ENCODE measurements around the gene GNS. TPM values are rescaled to one million over a fixed set of nuclear protein-coding genes. Genes with fewer than 3 reads are reported as not detected.

Gene GNS
- total RNA-seq, 1 experiment from 2014 or later: 26.0 TPM

DNA sequence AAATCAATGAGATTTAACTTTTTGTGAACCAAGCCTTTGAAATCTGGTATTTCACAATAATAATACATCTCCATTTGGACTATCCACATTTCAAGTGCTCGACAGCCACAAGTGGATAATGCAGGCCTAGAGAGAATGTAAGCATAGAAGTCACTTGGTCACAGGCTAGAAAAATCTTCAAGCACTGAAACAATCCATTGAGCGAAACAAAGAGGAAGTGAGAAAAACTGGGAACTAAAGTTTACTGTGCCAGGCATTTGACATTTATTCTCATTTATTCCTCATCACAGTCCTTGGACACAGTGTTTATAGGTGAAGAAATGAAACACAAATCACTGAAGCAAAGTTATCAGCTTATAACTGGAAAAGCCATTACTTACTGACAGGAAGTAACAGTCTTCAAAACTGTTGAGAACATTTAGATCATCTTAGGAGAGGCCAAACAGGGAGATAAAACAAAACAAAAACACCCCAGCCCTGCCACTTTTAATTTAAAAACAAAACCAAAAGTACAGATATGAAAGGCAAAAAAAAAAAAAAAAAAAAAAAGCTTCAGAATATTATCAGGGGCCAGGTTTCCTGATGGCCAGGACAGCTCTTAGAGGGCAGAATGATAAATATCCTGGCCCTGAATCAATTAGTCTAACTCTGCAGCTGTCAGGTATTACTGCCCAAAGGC is 29.2 kb downstream of the GNS start:
- Histone ChIP-seq H3K23ac (ENCODE audit: insufficient read length, low read depth, low read length) (no peak overlapping the region), H2BK12ac (ENCODE audit: insufficient read length, low read depth, low read length) (no peak overlapping the region), H3K9me3 (ENCODE audit: control insufficient read depth, low read depth, low read length) (no peaks in the 10 kb centered on the region), H2BK5ac (ENCODE audit: insufficient read length, low read length) (no peak overlapping the region), H3K14ac (ENCODE audit: insufficient read depth, low read length) (no peak overlapping the region), H3K4ac (ENCODE audit: low read depth, low read length) (no peak overlapping the region), H3K27ac (ENCODE audit: insufficient read length, low read depth, low read length) (no peak overlapping the region), H4K5ac (ENCODE audit: insufficient read length, low read depth, low read length) (no peak overlapping the region), H2AK5ac (ENCODE audit: insufficient read length, low read length) (no peak overlapping the region), H3K18ac (ENCODE audit: insufficient read length, low read depth, low read length) (no peak overlapping the region), H2BK15ac (ENCODE audit: low read depth, low read length) (no peak overlapping the region), H3K27me3 (ENCODE audit: insufficient read depth, low read length) (no peaks in the 10 kb centered on the region), H2AFZ (ENCODE audit: low read length) (no peak overlapping the region), H3K9ac (ENCODE audit: extremely low read depth, insufficient read length, low read length) (no peak overlapping the region), H2BK20ac (ENCODE audit: low read depth, low read length, poor library complexity, severe bottlenecking) (no peak overlapping the region), H4K91ac (ENCODE audit: insufficient read length, low read depth, low read length) (no peak overlapping the region), H3K23me2 (ENCODE audit: insufficient read length, low read depth, low read length, poor library complexity, severe bottlenecking) (no peaks in the 10 kb centered on the region), H3K79me1 (ENCODE audit: insufficient read depth, low read depth, low read length, poor library complexity, severe bottlenecking) (no peaks in the 10 kb centered on the region), H3T11ph (ENCODE audit: low read length) (no peak overlapping the region), H3K4me2 (ENCODE audit: insufficient read depth, insufficient read length, low read length) (no peak overlapping the region), H3K79me2 (ENCODE audit: insufficient read depth, low read length) (no peaks in the 10 kb centered on the region), H4K8ac (replicated peaks; ENCODE audit: insufficient read length, low read depth, low read length) (no peak overlapping the region), H3K56ac (ENCODE audit: insufficient read length, low read depth, low read length) (no peak overlapping the region), H4K20me1 (ENCODE audit: control insufficient read depth, insufficient read depth, insufficient read length) (no peaks in the 10 kb centered on the region), H2BK120ac (ENCODE audit: low read depth, low read length, poor library complexity, severe bottlenecking) (no peak overlapping the region), H3K4me1 (ENCODE audit: insufficient read depth, low read length) (no peaks in the 10 kb centered on the region)
- no peaks in the 10 kb centered on the region for H3K9me3 Mint-ChIP-seq
- no peak overlapping the region for H3K27ac Mint-ChIP-seq
- H3K4me1 Mint-ChIP-seq: no peaks in the 10 kb centered on the region
- H3K27me3 Mint-ChIP-seq (ENCODE audit: low read depth): no peaks in the 10 kb centered on the region
- TF ChIP-seq, protein P1, sequence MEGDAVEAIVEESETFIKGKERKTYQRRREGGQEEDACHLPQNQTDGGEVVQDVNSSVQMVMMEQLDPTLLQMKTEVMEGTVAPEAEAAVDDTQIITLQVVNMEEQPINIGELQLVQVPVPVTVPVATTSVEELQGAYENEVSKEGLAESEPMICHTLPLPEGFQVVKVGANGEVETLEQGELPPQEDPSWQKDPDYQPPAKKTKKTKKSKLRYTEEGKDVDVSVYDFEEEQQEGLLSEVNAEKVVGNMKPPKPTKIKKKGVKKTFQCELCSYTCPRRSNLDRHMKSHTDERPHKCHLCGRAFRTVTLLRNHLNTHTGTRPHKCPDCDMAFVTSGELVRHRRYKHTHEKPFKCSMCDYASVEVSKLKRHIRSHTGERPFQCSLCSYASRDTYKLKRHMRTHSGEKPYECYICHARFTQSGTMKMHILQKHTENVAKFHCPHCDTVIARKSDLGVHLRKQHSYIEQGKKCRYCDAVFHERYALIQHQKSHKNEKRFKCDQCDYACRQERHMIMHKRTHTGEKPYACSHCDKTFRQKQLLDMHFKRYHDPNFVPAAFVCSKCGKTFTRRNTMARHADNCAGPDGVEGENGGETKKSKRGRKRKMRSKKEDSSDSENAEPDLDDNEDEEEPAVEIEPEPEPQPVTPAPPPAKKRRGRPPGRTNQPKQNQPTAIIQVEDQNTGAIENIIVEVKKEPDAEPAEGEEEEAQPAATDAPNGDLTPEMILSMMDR (conservative IDR thresholded peaks at IDR 0.05): no peak
- WGBS (ENCODE audit: extremely low coverage, insufficient read length, low lambda C conversion rate): no CpG with 5 or more reads among the region's 2 CpGs
- peaks cover 3 to 32% (median 24%) of the 10 kb centered on the region in 3 experiments for H3K36me3 Mint-ChIP-seq (ENCODE audit: insufficient read depth in 1 of 3, low read depth in 3 of 3)
- no peak for DNase-seq
- H3K4me3 Mint-ChIP-seq: no peak overlapping the region
